Inflammatory macrophage (primary cell): ENCODE data around the gene PPP2R2D.

Experiments used
- DNase-seq, 2 donors: peaks; one replicate each; pipeline ENCODE4 v3.0.0-alpha.2; 2020 to 2022

The PPP2R2D gene

GRCh38 chr10:131954356-131954965, 53.7 kb downstream of the PPP2R2D start:
- no peak for DNase-seq

GRCh38 chr10:131955591-131956340, 55.0 kb downstream of the PPP2R2D start:
- DNase-seq: no peak

- no peak for DNase-seq
These were observed 59.0 kb downstream of the PPP2R2D start for GRCh38 chr10:131959841-131960240.

GRCh38 chr10:131960631-131961046, 59.8 kb downstream of the PPP2R2D start:
- no peak for DNase-seq

- no peak for DNase-seq
These were observed 60.4 kb downstream of the PPP2R2D start for GRCh38 chr10:131961047-131961776.

GRCh38 chr10:131961777-131962662, 61.2 kb downstream of the PPP2R2D start:
- no peak for DNase-seq

- no peak for DNase-seq
These were observed 62.5 kb downstream of the PPP2R2D start for GRCh38 chr10:131963350-131963749.

- DNase-seq: no peak
These were observed 63.0 kb downstream of the PPP2R2D start for GRCh38 chr10:131963811-131964210.

GRCh38 chr10:131964298-131964697, 63.5 kb downstream of the PPP2R2D start:
- no peak for DNase-seq

GRCh38 chr10:131968949-131969348, 68.1 kb downstream of the PPP2R2D start:
- no peak for DNase-seq

GRCh38 chr10:131970946-131971345, 70.1 kb downstream of the PPP2R2D start:
- no peak for DNase-seq

GRCh38 chr10:131971591-131971990, 70.8 kb downstream of the PPP2R2D start:
- DNase-seq: no peak

GRCh38 chr10:131972474-131973071, 71.8 kb downstream of the PPP2R2D start:
- peak; percentile 38 to 45 for DNase-seq

GRCh38 chr10:131973160-131973951, 72.5 kb downstream of the PPP2R2D start:
- no peak for DNase-seq

- no peak for DNase-seq
These were observed 73.4 kb downstream of the PPP2R2D start for GRCh38 chr10:131974034-131974817.

- DNase-seq: no peak
These were observed 74.2 kb downstream of the PPP2R2D start for GRCh38 chr10:131975003-131975402.

- no peak for DNase-seq
These were observed 75.0 kb downstream of the PPP2R2D start for GRCh38 chr10:131975796-131976195.

GRCh38 chr10:131977323-131978096, 76.7 kb downstream of the PPP2R2D start:
- DNase-seq: no peak

- DNase-seq: no peak
These were observed 77.6 kb downstream of the PPP2R2D start for GRCh38 chr10:131978366-131978765.

GRCh38 chr10:131978851-131979250, 78.0 kb downstream of the PPP2R2D start:
- DNase-seq: no peak
